Parathyroid adenoma (tissue), 2 donors: ENCODE results near the gene CAPN7.
A peak's percentile ranks its signal among the peaks of the same experiment; 100 is the strongest.

Experiments
- H2AFZ ChIP-seq: fragments of 300-600 bp; sonication (generic); one replicate; pipeline ENCODE4 v1.7.0; 2017; ENCODE audit warnings: antibody characterized with exemption, mild to moderate bottlenecking
- H3K27ac ChIP-seq: fragments of 300-600 bp; sonication (generic); one replicate; pipeline ENCODE4 v1.7.0; 2017
- H3K27me3 ChIP-seq: fragments of 300-600 bp; sonication (generic); one replicate; pipeline ENCODE4 v1.7.0; 2017; ENCODE audit warnings: low read length; ENCODE audit not compliant: control insufficient read depth, insufficient read depth
- H3K36me3 ChIP-seq: fragments of 300-600 bp; sonication (generic); one replicate; pipeline ENCODE4 v1.7.0; 2017; ENCODE audit warnings: low read length; ENCODE audit not compliant: control insufficient read depth, insufficient read depth
- H3K4me1 ChIP-seq: fragments of 300-600 bp; sonication (generic); one replicate; pipeline ENCODE4 v1.7.0; 2017; ENCODE audit warnings: control low read depth
- H3K4me2 ChIP-seq: fragments of 300-600 bp; sonication (generic); one replicate; pipeline ENCODE4 v1.7.0; 2017; ENCODE audit warnings: low read length
- H3K4me3 ChIP-seq: fragments of 300-600 bp; sonication (generic); one replicate; pipeline ENCODE4 v1.7.0; 2017; ENCODE audit warnings: low read depth, low read length
- H3K79me2 ChIP-seq: fragments of 300-600 bp; sonication (generic); one replicate; pipeline ENCODE4 v1.7.0; 2017; ENCODE audit warnings: control low read depth
- H3K9ac ChIP-seq: fragments of 300-600 bp; sonication (generic); one replicate; pipeline ENCODE4 v1.7.0; 2017; ENCODE audit warnings: mild to moderate bottlenecking
- H3K9me3 ChIP-seq: fragments of 300-600 bp; sonication (generic); one replicate; pipeline ENCODE4 v1.7.0; 2017; ENCODE audit warnings: low read length; ENCODE audit not compliant: control insufficient read depth
- TF ChIP-seq, protein P1 (sequence below): fragments of 300-600 bp; sonication (generic); IDR thresholded peaks from one replicate; pipeline ENCODE4 v1.7.0; 2017; ENCODE audit warnings: antibody characterized with exemption, mild to moderate bottlenecking
- donor health status: primary hyperparathyroidism.

The CAPN7 gene

DNA sequence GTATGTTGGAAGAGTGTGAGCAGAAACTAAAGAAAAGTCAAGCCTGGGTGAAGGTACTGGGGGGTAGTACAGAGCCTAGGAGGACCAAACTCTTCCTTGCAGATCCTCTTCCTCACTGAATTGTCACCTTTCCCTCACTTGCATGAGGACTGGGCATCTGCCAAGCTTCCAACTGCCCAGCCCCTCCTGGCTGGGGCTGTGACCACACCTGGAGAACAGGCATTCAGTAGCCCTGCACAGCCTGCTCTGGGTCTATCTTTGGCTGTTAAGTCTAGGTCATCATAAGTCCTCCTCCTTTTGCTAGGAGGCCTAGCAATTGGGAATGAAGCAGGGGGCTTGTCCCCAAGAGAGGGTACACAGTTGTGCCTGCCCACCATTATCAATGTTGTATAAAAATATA lies 55.2 kb downstream of the CAPN7 start:
- H3K27ac ChIP-seq = peak overlapping the region; percentile 18
- no peak overlapping the region for H3K9ac ChIP-seq

DNA sequence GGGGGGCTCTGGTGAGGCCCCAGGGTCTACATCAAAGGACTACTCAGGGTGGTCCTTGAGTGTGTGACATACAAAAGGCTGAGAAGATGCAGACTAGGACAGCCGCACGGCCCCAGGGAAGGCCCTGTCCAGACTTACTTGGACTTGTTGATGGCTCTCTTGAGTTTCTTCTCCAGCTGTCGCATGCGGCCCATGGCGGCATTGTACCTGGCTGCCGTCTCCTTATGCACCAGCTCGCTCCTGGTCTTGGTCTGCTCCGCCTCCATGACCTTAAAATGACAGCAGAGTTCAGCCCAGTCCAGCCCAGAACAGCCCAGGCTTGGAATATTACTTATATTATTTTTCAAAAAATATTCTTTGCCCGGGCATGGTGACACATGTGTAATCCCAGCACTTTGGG lies 56.0 kb downstream of the CAPN7 start:
- no peak overlapping the region for H3K9ac ChIP-seq
- peaks cover 7% of the 10 kb centered on the region for H3K4me1 ChIP-seq
- TF ChIP-seq, protein P1, sequence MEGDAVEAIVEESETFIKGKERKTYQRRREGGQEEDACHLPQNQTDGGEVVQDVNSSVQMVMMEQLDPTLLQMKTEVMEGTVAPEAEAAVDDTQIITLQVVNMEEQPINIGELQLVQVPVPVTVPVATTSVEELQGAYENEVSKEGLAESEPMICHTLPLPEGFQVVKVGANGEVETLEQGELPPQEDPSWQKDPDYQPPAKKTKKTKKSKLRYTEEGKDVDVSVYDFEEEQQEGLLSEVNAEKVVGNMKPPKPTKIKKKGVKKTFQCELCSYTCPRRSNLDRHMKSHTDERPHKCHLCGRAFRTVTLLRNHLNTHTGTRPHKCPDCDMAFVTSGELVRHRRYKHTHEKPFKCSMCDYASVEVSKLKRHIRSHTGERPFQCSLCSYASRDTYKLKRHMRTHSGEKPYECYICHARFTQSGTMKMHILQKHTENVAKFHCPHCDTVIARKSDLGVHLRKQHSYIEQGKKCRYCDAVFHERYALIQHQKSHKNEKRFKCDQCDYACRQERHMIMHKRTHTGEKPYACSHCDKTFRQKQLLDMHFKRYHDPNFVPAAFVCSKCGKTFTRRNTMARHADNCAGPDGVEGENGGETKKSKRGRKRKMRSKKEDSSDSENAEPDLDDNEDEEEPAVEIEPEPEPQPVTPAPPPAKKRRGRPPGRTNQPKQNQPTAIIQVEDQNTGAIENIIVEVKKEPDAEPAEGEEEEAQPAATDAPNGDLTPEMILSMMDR = no peak
- peaks cover 27% of the 10 kb centered on the region for H3K79me2 ChIP-seq
- no peaks in the 10 kb centered on the region for H3K27me3 ChIP-seq
- no peak overlapping the region for H3K4me2 ChIP-seq
- no peak overlapping the region for H3K4me3 ChIP-seq
- H3K9me3 ChIP-seq = no peaks in the 10 kb centered on the region
- no peak overlapping the region for H3K27ac ChIP-seq
- H2AFZ ChIP-seq = no peak overlapping the region
- no peaks in the 10 kb centered on the region for H3K36me3 ChIP-seq

More for the DNA sequence above, 55.2 kb downstream of the CAPN7 start:
- H3K36me3 ChIP-seq = no peaks in the 10 kb centered on the region
- peaks cover 7% of the 10 kb centered on the region for H3K4me1 ChIP-seq
- no peaks in the 10 kb centered on the region for H3K9me3 ChIP-seq
- no peak overlapping the region for H3K4me2 ChIP-seq
- no peak overlapping the region for H3K4me3 ChIP-seq
- TF ChIP-seq, protein P1 = no peak
- H3K79me2 ChIP-seq = peaks cover 20% of the 10 kb centered on the region
- no peak overlapping the region for H2AFZ ChIP-seq
- H3K27me3 ChIP-seq = no peaks in the 10 kb centered on the region

DNA sequence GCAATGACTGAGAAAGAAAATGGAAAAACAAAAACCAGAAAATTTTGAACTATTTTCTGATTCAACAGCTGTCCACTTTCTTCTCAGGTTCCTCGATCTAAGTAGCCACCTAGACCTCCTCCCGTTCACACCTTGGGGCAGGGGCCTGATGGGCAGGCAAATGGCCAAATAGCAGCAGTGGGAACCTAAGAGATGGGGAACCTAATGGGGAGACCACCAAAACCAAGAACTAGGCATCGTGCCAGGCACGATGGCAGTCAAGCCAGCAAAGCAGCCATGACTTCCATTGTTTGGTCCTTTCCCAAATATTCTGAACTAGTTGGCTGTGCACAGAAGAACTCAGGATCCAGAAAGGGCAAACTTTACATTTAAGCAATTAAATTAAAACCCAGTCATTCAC lies 57.1 kb downstream of the CAPN7 start:
- Histone ChIP-seq H3K27me3 (no peaks in the 10 kb centered on the region), H3K27ac (no peak overlapping the region), H3K79me2 (peaks cover 37% of the 10 kb centered on the region), H3K9ac (no peak overlapping the region), H3K36me3 (no peaks in the 10 kb centered on the region), H3K4me2 (no peak overlapping the region), H3K4me3 (no peak overlapping the region), H3K4me1 (peaks cover 8% of the 10 kb centered on the region), H2AFZ (no peak overlapping the region), H3K9me3 (no peaks in the 10 kb centered on the region)
- TF ChIP-seq, protein P1 = no peak

DNA sequence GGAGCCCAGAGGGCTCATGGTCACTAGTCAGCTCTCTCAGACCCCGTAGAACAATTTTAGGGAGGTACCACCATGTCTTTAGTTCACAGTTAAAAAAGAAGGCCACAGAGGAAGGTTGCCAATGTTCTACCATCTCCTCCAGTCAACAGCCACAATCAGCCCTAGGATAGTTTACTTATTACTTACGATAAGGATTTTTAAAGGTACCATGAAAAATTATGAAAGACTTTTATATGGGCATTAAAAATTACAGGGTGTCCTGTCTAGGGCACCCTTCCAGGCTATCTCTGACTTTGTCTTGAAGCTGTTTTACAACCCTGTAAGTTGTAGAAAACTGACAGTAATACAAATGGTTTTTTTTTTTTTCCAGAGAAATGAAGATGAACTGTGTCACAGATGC lies 57.9 kb downstream of the CAPN7 start:
- no peak overlapping the region for H3K4me3 ChIP-seq
- no peak overlapping the region for H2AFZ ChIP-seq
- peaks cover 41% of the 10 kb centered on the region for H3K79me2 ChIP-seq
- H3K27me3 ChIP-seq = no peaks in the 10 kb centered on the region
- no peaks in the 10 kb centered on the region for H3K9me3 ChIP-seq
- H3K9ac ChIP-seq = no peak overlapping the region
- TF ChIP-seq, protein P1 = no peak
- no peak overlapping the region for H3K27ac ChIP-seq
- H3K36me3 ChIP-seq = no peaks in the 10 kb centered on the region
- H3K4me2 ChIP-seq = no peak overlapping the region
- peaks cover 12% of the 10 kb centered on the region for H3K4me1 ChIP-seq

DNA sequence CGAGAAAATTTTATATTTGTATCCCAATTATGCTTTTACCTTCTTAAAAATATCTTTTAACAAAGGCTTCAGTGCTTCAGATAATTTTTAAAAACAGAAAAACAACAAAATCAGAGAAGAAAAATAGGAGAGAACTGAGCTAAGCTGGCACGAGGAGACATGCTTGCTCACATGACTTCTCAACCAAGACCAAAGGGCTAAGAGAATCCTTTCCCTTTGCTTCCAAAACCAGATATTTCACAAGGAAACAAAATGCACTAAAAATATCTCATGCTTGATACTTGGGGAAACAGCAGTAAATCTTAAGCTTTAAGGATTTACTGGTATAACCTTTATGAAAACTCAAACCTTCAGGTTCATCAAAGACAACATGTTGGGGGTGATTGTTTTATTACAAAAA lies 58.4 kb downstream of the CAPN7 start:
- H2AFZ ChIP-seq = no peak overlapping the region
- TF ChIP-seq, protein P1 = no peak
- no peaks in the 10 kb centered on the region for H3K27me3 ChIP-seq
- H3K9me3 ChIP-seq = no peaks in the 10 kb centered on the region
- H3K9ac ChIP-seq = no peak overlapping the region
- peaks cover 12% of the 10 kb centered on the region for H3K4me1 ChIP-seq
- H3K79me2 ChIP-seq = peaks cover 41% of the 10 kb centered on the region
- H3K4me3 ChIP-seq = no peak overlapping the region
- no peak overlapping the region for H3K27ac ChIP-seq
- H3K36me3 ChIP-seq = no peaks in the 10 kb centered on the region
- no peak overlapping the region for H3K4me2 ChIP-seq
